PFSK-1 (cell line): ENCODE data around the gene HOXA6.

ENCODE experiments used
- FOXP2 ChIP-seq: optimal IDR thresholded peaks from 2 replicates; pipeline ENCODE3; 2011; ENCODE audit warnings: borderline replicate concordance, control low read depth, inconsistent platforms; ENCODE audit not compliant: insufficient read depth; ENCODE audit errors: extremely low read length, extremely low read depth
- POLR2AphosphoS5 ChIP-seq: IDR thresholded peaks from 2 replicates; pipeline ENCODE4 v1.6.1; 2012; ENCODE audit warnings: low read depth, mild to moderate bottlenecking, control low read depth, low read length, moderate library complexity
- SIN3A ChIP-seq: IDR thresholded peaks from 2 replicates; pipeline ENCODE4 v1.6.1; 2012; ENCODE audit warnings: mild to moderate bottlenecking, low read length, moderate library complexity, borderline replicate concordance; ENCODE audit not compliant: insufficient read depth
- TAF1 ChIP-seq: IDR thresholded peaks from 2 replicates; pipeline ENCODE4 v1.6.1; 2012; ENCODE audit warnings: low read length, control low read depth, borderline replicate concordance; ENCODE audit not compliant: insufficient read depth
- TF ChIP-seq, protein P1 (sequence below), 2 experiments: IDR thresholded peaks; 2 replicates each; pipeline versions ENCODE4 v1.6.1 to v1.8.0; 2011 to 2012; ENCODE audit warnings: low read depth in 2 of 2, low read length in 2 of 2, control low read depth in 1 of 2, inconsistent platforms in 1 of 2, mild to moderate bottlenecking in 1 of 2, moderate library complexity in 1 of 2; ENCODE audit not compliant: insufficient read depth in 1 of 2

HOXA6 gene

DNA sequence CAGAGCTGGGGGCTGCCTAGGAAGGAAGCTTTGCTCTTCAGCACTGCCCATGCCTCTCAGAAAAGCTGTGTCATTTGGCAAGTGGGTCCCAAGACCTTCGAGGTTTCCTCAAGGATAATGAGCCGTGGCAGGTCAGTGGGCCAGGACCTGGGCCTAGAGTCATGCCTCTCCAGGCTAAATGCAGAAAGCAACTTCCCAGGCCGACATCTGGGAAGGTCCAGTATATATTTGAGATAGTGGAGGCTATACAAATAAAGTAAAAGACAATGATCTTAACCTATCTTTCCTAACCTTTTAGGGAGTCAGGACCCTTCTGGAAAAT, 28.9 kb upstream of the HOXA6 start:
- TF ChIP-seq POLR2AphosphoS5 (no peak), FOXP2 (no peak), SIN3A (no peak), TAF1 (no peak)
- TF ChIP-seq, protein P1, sequence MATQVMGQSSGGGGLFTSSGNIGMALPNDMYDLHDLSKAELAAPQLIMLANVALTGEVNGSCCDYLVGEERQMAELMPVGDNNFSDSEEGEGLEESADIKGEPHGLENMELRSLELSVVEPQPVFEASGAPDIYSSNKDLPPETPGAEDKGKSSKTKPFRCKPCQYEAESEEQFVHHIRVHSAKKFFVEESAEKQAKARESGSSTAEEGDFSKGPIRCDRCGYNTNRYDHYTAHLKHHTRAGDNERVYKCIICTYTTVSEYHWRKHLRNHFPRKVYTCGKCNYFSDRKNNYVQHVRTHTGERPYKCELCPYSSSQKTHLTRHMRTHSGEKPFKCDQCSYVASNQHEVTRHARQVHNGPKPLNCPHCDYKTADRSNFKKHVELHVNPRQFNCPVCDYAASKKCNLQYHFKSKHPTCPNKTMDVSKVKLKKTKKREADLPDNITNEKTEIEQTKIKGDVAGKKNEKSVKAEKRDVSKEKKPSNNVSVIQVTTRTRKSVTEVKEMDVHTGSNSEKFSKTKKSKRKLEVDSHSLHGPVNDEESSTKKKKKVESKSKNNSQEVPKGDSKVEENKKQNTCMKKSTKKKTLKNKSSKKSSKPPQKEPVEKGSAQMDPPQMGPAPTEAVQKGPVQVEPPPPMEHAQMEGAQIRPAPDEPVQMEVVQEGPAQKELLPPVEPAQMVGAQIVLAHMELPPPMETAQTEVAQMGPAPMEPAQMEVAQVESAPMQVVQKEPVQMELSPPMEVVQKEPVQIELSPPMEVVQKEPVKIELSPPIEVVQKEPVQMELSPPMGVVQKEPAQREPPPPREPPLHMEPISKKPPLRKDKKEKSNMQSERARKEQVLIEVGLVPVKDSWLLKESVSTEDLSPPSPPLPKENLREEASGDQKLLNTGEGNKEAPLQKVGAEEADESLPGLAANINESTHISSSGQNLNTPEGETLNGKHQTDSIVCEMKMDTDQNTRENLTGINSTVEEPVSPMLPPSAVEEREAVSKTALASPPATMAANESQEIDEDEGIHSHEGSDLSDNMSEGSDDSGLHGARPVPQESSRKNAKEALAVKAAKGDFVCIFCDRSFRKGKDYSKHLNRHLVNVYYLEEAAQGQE (IDR thresholded peaks at IDR 0.05; ENCODE audit: insufficient read depth in 1 of 2, low read depth in 2 of 2, low read length in 2 of 2): no peak

DNA sequence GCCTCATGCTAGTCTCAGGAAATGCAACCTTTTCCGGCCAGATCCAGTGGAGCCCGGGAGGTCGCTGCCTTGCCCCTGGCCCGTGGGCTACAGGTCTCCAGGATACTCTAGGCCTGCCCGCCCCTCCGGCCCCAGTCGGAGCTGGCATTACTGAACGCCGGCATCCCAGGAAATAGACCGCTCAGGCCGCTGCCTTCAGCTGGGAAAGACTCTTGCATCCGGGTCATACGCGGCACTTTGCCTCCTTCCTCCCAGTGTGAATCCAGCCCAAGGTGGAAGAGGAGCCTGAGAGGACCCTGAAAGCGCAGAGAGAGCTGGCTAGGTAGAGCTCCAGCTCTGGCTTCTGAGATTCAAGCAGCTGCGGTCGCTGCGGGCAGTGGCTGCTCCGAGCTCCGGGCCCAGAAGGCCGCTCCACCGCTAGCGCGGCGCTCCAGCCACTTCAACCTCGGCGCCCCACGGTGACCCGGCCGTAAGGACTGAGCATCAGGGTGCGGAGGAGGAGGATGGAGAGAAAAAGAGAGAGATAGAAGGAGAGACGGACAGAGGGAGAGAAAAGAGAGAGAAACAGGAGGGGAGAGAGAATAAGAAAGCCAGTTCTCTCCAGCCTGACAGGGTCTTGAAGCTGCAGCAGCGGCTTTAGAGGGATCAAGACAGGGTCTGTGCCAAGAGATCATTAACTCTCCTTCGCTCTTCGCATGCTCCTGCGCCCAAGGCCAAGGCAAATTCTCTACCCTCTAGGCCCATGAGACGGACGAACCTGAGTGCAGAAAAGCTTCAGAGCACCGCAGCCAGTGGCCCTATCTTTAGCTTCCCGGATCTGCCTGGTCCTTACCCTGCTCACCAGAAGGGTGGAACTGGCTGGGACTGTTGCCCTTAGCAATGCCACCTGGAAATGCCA, 28.3 kb upstream of the HOXA6 start:
- TF ChIP-seq, protein P1 (IDR thresholded peaks at IDR 0.05; ENCODE audit: insufficient read depth in 1 of 2, low read depth in 2 of 2, low read length in 2 of 2): no peak
- TF ChIP-seq POLR2AphosphoS5 (no peak), FOXP2 (no peak), TAF1 (no peak), SIN3A (no peak)

DNA sequence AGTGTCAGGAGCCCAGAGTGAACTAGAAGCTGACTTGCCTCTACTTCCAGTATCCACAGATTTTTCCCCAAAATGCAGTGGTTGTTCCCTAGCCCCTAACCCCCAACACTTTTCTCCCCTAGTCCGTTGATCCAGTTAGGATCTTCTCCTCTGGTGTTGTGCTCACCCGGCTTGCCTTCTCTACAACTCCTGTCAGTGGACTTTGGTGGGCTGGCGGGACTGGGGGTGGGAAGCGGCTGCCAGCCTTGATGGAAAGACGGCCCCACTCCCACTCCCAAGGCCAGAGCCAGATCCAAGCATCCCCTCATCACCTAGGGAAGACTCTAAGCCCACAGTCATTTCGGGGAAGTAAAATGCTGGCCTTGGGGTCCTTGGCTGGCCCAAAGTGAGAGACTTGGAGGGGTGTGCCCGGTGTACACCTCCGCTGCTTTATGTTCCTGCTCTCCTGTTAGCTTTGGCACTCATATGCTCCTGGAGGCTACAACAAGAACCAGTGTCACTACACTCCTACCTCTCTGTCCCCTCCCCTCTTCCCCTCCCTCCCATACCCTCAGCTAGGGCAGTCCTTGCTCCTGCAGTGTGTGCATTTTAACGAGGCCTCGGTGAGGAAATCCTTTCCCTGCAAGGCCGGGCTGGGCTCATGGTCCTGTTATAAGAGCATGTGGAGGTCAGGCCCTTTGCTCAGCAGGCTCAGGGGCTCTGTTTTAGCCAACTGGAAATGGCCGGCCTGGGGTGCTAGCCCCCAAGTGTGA, 27.5 kb upstream of the HOXA6 start:
- TF ChIP-seq SIN3A (no peak), FOXP2 (no peak), POLR2AphosphoS5 (no peak), TAF1 (no peak)
- TF ChIP-seq, protein P1 (IDR thresholded peaks at IDR 0.05; ENCODE audit: insufficient read depth in 1 of 2, low read depth in 2 of 2, low read length in 2 of 2): no peak

DNA sequence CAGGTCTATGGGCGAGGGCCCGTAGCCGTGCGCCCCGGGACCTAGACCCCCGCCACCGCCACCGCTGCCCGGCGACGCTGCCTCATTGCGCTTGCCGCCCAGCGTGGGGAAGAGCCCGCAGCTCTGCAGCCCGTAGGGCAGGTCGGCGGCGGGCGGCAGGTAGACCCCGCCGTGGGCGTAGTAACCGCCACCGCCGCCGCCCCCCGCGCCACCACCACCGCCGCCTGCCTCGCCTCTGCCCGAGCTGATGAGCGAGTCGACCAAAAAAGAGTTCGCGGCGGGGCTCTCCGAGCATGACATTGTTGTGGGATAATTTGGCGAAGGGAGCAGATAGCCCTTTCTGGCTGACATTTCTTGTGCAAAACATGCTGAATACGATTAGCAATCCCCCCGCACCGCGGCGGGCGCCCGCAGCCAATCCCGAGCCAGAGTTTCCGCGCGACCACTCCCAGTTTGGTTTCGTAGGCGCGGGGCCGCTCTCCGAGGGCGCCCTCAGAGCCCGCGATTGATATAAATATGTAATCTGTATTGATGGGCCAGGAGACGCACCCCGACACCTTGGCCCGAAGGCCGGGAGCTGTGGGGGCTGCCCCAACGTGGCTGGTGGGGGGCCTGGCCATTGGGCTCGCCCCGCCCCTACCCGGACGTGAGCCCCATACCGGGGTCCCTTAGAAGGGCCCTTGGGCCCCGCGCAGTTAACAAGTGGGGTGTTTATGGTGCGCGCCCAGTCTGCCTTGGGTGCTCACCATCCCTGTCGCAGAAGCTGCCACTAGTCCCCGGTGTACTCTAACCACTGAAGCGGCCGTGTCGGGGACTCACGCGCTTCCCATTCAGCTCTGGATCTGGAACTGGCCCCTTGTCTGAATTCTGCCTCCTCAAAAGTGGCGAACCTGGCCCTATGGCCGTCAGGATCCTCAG, 26.6 kb upstream of the HOXA6 start, which contains the start of gene HOXA10:
TSS of gene HOXA10 (minus strand) at position 365 of the 918 bp plus-strand sequence. CDS start at position 351, 14 bp downstream.
- TF ChIP-seq SIN3A (no peak), POLR2AphosphoS5 (no peak), FOXP2 (no peak), TAF1 (no peak)
- TF ChIP-seq, protein P1 (IDR thresholded peaks at IDR 0.05; ENCODE audit: insufficient read depth in 1 of 2, low read depth in 2 of 2, low read length in 2 of 2): no peak
